Inferior parietal cortex (tissue), 1 donor: Measurements from ENCODE around the gene LIPC.

Experiments used
- DNase-seq: peaks from one replicate; pipeline ENCODE4 v3.0.0-alpha.2; 2016; ENCODE audit errors: extremely low spot score

Gene LIPC

DNA sequence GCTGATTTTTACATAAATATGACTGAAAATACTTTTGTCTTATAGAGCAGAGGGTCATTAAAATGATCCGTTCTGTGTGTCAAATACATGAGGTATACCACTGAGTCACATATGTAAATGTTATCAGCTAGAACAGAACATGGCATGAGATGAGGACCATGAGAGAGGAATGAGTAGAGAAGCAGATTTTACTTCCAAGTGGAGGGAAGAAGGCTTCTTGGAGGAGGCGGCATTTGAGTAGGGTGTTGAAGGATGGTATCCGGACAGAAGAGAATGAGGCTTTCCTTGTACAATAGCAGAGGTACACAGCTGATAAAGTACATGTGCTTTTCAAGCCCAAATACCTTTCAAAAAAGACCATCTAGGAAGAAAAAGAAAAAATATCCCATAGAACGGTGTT, 4.8 kb downstream of the LIPC start:
- DNase-seq, result no peak

DNA sequence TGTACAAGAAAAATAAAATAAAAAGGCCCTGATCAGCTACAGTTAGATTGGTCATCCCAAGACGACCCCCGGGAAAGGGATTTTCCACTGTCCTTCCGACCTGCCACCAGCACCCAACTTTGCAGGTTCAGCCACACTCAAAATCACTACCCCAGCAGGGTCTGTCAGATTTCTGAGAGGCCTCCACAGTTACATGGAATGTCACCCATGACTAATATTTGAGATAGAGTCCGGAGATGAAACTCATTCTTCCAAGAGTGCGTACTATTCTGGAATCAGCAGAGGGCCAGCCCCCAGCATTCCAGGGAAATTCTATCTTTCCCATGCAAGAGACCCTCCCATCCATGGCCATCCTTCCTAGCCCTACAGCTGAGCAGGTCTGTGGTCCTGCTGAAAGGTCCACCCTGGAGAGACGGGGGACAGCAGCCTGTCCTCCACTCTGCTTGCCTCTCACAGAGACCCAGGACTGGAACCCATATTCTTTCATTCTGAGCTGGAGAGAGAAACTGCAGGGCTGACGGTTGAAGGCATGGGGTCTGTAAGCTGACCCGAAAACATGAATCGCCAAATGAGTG, 5.8 kb downstream of the LIPC start:
- no peak for DNase-seq

DNA sequence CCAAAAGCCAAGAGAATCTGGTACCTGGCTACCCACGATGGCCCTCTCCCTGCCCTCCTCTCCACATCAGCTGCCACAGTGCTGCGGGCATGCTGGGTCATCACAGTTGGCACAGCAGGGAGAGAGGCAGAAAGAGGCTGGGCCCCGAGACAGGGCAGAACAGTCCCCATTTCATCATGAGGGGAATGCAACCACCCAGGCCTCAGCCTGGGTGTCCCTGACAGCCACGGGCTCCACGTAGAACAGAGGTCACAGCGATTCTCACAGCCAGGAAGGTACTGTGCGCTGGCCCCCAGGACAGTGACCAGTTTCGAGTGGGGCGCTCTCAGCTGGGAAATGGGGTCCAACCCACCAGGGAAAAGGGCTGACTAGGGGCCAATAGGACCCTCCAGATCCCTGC, 6.3 kb downstream of the LIPC start:
- DNase-seq, result no peak

DNA sequence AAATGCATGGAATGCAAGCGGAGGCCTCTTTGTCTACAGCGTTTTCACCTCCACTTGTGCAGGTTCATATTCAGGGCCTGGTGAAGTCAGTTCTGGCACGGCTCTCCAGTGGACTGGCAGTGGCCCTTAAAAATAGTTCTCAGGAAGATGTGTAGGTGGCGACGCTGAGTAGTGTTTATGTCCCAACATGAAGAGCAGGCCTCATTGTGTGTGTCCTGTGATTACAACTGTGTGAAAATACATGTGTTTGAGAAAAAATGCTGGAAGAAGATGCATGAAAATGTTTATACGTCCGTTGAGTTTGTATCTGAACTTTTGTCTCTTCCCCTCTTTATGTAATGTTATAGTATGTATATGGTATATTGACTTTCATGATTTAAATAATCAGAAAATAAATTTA, 7.2 kb downstream of the LIPC start:
- no peak for DNase-seq

DNA sequence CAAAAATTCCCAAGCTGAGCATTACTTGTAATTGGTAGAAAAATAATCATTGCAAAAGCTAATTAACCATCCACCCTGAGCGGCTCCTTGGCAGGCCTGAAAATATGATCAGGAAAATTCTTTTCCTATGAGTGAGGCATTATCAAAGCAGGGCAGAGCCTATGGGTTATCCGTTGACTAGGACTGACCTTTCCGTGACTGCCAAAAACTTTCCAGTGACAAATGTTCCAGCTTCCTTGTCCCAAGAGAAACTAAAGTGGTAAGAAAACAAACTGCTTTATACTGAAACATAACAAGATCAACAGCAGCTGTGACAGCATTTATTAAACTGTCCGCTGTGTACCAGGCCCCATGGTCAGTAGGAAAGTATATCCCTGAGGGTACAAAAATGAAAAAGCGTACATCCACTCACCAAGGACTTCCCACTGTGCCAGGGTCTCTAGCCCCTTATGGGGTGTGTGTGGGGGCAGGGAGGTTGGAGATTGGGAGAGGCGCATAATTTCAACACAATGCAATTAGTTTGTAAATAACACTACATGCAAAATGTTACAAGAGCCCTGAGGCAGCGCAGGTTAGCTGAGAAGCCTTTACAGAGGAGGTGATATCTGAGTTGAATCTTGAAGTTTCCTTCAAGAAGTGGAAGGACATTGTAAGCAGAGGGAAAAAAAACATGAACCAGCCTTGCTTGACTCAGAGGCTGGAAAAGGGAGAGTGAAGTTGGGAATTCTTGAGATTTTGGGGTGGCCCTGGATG, 8.5 kb downstream of the LIPC start:
- DNase-seq, result no peak

DNA sequence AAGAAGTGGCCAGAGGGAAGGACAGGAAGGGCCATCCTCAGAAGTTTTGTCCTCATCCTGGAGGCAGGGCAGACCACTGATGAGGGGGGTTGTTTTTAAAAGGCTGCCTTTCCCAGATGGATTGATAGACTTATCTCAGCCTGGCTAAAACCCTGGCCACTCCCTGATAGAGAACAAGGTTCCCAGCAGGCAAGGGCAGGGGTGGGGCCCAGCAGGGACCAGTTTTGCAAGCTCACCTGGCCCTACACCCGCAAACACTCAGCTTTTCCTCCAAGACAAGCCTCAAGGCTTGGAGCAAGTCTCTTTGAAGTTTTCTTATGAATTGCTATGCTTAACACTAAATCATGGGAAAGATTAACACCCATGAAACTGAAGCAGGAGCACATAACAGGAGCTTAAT, 9.1 kb downstream of the LIPC start:
- DNase-seq, result no peak

DNA sequence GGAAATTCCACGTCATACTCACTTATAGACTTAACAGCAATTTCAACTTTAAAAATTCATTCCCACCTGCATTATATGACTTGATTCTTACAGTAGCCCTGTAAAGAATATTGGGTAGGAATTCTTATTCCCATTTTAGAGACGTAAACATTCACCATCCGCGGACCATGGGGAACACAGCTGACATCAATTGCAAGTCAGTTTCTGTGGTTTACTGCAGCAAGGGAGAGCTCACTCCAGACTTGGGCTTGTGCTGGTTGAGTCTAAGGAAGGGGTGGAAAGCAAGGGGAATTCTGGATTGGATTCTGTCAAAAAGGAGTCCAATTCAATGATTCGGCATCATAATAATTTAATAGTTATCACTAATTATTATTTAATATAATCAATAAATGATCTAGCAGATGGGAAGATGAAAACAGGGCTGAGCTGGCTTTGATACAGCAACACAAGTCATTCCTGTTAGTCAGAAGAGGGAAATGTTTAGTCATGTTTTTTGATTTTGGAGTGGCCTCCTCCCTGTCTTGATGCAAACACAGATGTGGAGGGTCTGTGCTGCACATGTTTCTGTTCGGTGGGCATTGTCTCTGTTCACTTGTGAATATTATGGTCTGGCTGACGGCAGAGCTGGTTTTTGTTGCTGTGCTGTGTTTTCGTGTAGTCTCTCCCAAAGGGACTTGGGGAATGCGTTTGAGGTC, 9.7 kb downstream of the LIPC start:
- no peak for DNase-seq

DNA sequence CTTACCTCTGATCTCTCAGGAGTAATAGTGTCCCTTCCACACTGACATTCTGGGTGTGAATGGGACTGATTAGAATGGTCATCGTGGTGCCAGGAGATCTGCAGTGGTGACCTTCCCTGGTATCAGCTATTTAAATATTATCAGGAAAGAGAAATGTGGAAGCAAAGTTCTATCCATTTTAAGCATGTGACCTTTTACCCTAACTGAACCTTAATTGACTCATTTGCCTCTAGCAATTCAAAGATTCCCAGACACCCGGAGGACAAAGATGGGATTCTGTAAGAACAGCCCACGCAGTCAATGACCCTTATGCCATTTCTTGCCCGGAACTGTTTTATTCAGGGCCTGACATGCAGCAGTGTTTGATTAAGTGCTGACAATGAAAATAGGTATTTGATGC, 10.3 kb downstream of the LIPC start:
- no peak for DNase-seq

DNA sequence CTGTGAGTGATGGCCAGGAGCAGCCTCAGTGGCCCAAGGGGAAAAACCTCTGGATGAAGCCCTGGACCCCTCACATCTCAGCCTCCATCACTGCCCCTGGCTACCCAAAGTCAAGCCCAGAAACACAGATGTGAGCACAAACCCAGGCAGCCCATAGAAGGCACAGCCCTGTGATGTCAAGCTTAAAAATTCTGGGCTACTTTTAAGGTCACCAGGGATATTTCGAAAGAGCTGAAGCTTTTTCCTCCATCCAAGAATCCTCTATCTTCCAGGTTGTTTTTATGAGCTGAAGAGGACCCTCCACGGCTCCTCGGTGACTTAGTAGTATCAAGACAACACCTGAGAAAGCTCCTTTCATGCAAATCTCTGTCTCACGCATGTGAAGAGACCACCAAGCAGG, 11.5 kb downstream of the LIPC start:
- DNase-seq, result no peak

DNA sequence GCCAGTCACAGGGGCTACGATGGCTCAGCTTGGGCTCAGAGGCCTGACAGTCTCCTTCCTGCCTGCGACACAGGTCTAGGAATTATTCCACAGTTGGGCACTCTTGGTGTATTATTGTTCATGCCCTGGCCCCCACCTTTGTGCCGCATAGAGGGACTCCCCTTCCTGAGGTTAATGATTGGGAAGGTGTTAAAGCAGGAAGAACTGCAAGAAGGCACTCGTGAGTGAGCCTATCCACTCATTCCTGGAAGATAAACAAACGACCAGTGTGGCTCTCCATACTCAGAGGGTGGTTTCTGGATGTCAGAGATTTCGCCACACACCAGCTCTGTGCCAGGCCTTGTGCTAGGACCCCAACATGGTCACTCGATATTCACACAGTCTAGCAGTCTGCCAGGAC, 12.3 kb downstream of the LIPC start:
- DNase-seq, result no peak

DNA sequence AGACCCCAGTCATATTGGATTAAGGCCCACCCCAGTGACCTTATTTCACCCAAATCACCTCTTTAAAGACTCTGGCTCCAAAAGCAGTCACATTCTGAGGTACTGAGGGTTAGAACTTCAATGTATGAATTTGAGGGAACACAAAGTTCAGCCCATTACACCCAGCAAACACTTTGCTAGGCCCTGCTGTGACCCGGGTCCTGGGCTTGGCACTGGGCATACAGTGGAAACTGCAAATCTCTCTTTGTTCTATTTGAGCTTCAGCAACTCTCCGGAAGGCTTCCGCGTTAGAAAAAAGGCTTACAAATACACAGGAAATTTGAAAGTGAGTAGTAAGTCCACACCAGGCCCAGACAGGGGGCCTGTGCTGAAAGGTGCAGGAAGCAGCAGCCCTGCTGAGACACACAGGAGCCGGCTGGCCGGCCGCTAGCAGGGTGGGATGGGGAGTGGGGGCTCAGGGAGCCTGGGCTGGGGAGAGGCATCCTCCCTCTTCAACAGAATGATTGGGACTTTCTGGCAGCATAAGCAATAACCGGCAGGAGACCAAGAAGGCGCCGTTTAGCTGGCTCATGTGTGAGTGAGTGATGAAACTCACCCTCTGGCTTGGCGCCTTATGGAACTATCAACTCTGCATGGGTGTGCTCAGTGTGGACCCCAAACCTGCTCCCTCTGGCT, 13.0 kb downstream of the LIPC start:
- DNase-seq, result no peak

DNA sequence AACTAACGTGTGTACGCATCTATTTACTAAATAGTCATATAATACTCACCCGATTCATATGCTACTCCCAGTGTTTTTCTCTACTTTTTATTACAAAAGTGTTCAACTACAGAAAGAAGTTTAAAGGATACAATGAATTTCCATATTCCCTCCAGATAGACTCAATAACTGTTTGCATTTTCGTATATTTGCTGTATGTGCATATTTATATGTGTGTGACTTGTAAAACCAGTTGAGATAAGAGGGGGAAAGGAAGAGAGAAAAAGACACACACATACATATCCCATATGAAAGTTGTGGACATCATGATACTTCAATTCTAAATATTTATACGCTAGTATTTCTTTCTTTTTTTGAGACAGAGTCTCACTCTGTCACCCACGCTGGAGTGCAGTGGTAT, 14.1 kb downstream of the LIPC start:
- no peak for DNase-seq

DNA sequence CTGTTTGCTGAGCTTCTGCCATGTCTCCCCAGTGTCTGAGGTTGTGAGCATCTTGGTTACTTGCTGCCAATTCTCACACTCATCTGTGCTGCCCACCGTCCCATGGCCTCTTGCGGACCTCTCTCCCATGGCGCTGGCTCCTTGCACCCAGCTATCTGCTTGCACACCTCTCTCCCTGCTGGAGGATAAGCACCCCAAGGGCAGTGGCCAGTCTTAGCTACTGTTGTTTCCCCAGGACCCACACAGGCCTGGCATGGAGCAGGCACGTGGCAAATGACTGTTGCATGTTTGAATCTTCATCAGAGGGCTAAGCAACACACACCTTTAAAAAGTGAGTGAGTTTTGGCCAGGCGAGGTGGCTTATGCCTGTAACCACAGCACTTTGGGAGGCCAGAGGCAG, 14.7 kb downstream of the LIPC start:
- no peak for DNase-seq

DNA sequence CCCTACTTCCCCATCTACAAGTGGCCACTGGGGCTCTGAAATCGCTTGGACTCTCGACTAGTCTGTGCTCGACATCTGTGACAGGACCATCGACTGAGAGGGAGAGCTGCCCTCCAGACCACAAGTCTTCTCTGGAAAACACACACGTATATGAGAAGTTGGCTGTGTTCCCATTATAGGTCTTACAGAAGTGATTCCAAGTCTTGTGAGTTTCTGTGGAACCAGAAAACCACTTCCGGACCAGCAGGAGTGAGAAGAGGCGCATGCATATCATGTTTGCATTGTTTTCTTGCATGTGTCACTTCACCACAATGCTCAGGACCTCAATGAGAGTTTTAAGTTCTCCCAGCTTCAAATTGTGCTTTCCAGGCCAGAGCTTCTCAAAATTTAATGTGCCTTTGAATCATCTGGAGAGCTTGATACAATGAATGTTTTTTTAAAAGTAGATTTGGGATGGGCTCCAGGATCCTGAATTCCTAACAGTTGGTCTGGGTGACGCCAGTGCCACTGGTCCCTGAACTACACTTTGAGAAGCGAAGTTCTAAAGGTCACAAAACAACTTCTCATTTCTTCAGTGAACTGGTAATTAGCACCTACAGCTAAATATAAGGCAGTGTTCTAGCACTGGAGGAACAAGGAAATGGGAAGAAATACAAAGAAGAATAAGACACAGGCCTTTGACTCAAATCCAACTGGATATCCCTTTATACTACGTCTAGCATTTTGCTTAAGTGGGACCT, 15.7 kb downstream of the LIPC start:
- DNase-seq, result no peak

DNA sequence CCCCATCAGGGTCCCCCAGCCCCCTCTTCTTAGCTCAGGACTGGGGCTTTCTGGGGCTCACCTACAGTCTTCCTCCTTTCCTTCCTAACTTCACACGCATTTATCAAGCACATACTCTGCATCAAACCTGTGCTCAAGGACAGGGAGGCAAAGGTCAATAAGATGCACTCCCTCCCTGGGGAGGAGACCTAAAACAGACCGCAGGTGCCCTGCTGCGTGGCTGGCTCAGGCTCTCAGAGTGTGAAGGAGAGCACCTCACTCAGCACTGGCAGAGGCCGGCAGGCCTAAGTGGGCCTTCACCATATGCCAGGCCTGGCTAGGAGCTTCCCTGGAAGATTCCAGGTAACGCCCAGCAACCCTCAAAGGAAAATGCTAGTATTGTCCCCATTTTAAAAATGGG, 16.5 kb downstream of the LIPC start:
- no peak for DNase-seq

DNA sequence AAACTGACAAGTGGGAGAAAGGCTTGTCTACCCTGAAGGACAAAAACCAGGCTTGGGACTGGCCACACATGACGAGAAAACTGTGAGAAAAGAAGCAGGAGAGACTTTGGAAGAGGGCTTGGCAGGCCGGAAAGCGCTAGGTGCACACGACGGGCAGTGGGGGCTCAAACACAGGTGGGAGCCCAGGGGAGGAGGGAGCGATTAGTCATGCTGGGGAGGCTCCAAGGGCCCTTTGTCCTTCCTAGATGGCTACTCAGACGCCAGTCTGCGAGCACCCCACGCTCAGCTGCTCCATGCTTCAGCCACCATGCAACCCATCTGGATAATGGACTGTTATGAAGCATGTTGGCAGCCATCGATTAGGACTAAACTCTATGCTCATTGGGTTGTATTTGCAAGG, 17.1 kb downstream of the LIPC start:
- DNase-seq, result no peak

DNA sequence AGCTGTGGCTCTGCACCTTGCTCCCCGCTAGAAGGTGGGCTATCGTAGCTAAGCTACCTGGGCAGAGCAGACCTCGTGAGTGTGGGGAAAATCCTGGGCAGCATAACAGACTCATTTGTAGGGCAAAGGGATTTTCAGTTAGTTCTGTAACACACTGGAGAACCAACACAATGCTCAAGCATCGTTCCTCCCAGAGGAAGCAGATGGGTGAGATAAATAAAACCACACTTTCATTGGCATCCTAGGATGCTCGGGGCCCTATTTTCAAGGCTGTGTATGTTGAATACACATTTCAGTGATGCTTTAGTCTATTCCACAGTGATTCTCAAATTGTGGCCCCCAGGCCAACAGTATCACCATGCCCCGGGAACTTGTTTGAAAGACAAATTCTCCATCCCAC, 20.0 kb downstream of the LIPC start:
- no peak for DNase-seq

DNA sequence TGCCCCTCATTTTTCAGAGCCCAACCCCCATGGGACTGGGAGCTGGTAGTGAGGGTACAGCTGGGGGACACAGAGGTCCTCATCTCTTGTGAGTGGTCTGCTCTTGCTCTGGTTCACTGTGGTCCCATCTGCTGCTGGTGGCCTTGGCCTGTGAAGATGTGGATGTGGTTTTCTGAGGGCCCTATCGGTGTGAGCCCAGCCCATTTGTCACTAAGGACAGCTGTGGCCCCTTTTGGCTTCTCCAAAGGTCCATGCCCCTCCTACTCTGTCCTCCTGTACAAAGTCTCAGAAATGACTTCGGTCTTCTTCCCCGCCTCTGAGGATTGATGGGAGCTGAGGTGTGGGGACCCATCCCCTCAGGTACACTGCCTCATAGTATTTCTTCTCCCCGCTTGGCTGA, 21.0 kb downstream of the LIPC start:
- no peak for DNase-seq

DNA sequence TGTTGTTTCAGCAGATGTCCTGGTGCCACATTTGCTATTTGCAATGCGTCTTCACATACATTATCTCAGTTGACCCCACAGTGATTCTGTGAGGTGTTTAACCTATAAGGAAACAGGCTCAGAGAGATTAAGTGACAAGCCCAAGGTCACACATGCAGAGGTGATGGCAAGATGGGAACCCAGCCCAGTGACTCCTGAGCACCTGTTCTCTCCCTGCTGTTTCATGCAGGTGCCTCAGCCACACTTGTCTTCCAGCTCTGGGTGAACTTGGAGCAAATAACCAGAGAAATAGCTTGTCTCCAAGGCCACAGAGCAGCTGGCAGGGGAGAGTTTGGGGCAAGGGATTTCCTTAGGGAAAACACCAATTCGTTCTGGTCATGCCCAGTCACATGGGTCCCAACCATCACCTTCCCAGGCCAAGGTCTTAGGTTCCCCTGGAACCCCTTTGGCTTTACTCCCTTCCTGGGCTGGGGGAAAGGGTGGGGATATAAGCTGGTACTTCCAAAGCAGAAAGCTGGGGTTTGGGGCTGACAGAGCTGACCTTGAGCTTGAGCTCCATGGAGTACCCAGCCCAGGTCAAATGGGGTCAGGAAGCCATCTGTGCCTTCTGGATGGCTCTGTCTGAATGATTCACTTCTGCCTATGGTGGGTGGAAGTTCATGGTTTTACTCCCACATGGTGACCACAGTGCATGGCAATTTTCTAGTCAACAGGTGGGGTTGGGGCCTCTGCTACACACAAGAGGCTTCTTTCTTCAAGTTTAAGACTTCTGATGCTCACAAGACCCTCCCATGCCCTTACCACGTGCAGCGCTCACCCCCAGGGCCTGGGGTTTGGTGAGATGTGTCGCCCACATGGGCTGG, 22.4 kb downstream of the LIPC start:
- DNase-seq, result no peak

DNA sequence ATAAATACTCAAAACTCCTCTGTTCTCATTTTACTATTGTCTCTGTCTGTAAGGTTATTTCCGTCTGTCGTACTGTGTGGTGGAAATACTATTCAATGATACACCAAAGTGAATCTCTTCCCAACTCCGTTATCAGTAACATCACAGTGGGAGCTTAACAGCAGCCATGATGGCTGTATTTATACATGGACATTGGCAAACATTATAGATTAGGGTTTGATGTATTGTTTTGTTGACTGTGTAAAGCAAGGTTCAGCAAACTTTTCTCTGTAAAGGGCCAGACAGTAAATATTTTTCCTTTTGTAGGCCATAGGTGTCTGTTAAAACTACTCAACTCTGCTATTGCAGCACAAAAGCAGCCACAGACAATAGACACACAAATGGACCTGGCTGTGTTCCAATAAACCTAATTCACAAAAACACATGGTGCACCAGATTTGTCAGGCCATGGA, 23.2 kb downstream of the LIPC start:
- DNase-seq, result no peak

DNA sequence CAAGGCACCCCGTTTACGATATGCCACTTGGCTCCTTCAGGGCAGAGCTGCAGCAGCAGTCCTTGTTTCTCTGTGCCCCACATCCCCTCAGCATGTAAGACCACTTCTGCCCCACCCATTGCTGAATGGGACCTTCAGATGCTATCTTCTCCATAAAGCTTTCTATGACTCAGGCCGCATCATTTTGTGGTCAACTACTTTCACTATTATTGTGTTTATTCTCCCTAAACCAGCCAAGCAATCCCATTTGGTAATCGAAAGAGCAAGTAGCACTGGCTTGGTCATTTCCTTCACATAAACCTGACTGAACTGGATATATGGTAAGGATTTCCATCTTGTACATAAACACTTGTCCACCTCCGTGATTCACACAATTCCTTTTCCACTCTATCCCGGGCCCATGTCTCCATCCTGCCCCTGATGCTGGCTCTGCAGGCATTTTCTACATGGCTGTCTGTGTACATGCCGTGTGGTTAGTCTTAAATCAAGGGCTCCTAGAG, 25.7 kb downstream of the LIPC start:
- no peak for DNase-seq
